Measurements from ENCODE around the gene AHNAK.

Gene AHNAK

DNA sequence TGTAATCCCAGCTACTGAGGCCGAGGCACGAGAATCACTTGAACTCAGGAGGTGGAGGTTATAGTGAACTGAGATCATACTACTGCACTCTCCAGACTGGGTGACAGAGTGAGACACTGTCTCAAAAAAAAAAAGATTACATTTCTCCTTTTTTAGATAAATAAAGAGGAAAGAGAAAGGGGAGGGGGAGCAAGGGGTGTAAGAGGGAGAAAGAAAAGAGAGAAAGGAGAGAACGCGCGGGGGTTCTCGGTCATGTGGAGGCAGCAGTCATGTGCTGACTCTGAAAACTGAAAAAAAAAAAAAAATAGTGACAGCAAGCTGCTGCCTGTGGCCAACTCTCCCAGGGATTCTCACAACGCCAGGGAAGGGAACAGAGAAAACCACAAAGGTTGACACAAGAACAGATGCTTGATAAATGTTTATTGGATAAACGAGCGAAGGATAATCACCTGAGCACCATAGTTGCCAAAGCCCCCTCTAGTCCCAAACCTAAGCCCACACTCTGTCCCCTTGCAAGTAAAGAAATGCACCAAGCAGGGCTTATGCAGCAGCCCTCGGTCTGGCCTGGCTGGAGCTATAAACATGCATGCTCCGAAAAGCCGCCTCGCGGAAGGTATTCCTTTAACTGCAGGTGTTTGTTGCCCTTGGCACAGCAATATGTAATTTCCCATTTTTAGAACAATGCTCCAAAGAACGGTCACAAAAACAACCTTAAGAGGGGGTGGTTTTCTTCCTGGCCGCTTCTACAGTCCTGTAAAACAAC, 113.3 kb downstream of the AHNAK start:
- no peak overlapping the region for H3K4me3 ChIP-seq (ENCODE audit: low read depth, low read length)
- DNase-seq (ENCODE audit: low read depth) = no peak
- TF ChIP-seq POLR2A (IDR thresholded peaks at IDR 0.05; ENCODE audit: extremely low read depth, insufficient read length) = no peak
- TF ChIP-seq, protein P1, sequence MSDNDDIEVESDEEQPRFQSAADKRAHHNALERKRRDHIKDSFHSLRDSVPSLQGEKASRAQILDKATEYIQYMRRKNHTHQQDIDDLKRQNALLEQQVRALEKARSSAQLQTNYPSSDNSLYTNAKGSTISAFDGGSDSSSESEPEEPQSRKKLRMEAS (IDR thresholded peaks at IDR 0.05; ENCODE audit: low read depth, low read length) = no peak
- TF ChIP-seq, protein P2, sequence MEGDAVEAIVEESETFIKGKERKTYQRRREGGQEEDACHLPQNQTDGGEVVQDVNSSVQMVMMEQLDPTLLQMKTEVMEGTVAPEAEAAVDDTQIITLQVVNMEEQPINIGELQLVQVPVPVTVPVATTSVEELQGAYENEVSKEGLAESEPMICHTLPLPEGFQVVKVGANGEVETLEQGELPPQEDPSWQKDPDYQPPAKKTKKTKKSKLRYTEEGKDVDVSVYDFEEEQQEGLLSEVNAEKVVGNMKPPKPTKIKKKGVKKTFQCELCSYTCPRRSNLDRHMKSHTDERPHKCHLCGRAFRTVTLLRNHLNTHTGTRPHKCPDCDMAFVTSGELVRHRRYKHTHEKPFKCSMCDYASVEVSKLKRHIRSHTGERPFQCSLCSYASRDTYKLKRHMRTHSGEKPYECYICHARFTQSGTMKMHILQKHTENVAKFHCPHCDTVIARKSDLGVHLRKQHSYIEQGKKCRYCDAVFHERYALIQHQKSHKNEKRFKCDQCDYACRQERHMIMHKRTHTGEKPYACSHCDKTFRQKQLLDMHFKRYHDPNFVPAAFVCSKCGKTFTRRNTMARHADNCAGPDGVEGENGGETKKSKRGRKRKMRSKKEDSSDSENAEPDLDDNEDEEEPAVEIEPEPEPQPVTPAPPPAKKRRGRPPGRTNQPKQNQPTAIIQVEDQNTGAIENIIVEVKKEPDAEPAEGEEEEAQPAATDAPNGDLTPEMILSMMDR (IDR thresholded peaks at IDR 0.05; ENCODE audit: low read depth, low read length) = no peak
- TF ChIP-seq MYC (IDR thresholded peaks at IDR 0.05; ENCODE audit: low read depth, low read length) = no peak

DNA sequence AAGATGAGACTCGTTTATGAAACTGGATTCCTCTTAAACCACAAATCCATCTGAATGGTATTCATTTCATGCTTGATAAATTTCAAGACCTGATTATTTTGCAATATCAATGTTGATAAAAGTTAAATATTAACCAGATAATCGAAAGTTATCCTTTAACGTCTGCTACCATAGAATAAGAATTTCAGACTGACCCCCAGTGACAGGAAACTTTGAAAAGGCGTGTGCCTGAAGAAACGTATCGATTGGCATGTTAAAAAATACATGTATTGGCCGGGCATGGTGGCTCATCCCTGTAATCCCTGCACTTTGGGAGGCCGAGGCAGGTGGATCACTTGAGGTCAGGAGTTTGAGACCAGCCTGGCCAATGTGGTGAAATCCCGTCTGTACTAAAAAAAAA, 113.9 kb downstream of the AHNAK start:
- no peak overlapping the region for H3K4me3 ChIP-seq (ENCODE audit: low read depth, low read length)
- TF ChIP-seq POLR2A (IDR thresholded peaks at IDR 0.05; ENCODE audit: extremely low read depth, insufficient read length) (no peak), MYC (IDR thresholded peaks at IDR 0.05; ENCODE audit: low read depth, low read length) (no peak)
- TF ChIP-seq, protein P2 (IDR thresholded peaks at IDR 0.05; ENCODE audit: low read depth, low read length) = no peak
- TF ChIP-seq, protein P1 (IDR thresholded peaks at IDR 0.05; ENCODE audit: low read depth, low read length) = no peak
- DNase-seq (ENCODE audit: low read depth) = no peak

DNA sequence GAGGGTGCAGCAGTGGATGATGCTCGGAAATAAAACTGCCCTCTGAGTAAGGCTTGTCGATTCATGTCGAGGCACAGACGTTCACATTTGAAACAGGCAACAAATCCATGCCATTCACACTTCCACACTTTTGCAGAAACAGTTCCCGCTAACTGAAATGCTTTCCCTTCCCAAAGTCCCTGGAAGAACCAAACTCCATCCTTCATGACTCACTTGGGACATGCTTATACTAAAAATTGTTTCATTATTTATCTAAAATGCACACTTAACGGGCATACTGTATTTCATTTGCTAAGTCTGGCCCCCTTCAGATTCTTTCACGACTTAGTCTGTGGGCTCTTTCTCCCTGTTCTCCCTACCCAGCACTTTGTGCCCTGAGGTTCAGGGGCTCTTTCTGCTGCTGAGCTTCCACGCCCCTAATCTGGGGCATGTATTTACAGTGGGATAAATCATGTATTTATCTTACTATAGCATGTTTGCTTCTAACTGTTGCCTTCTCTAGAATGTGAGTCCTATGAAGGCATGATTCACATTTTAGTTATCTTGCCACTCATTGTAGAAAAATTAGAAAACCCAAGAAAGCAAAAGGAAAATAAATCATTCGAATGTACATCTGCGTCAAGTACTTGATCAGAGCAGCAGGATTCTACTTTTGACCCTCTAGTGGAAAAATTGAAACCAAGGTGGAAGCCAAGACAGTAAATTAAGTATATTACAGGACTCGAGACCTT, 115.3 kb downstream of the AHNAK start:
- no peak overlapping the region for H3K4me3 ChIP-seq (ENCODE audit: low read depth, low read length)
- DNase-seq (ENCODE audit: low read depth) = no peak
- TF ChIP-seq, protein P1 (IDR thresholded peaks at IDR 0.05; ENCODE audit: low read depth, low read length) = no peak
- TF ChIP-seq, protein P2 (IDR thresholded peaks at IDR 0.05; ENCODE audit: low read depth, low read length) = no peak
- TF ChIP-seq POLR2A (IDR thresholded peaks at IDR 0.05; ENCODE audit: extremely low read depth, insufficient read length) (no peak), MYC (IDR thresholded peaks at IDR 0.05; ENCODE audit: low read depth, low read length) (no peak)

DNA sequence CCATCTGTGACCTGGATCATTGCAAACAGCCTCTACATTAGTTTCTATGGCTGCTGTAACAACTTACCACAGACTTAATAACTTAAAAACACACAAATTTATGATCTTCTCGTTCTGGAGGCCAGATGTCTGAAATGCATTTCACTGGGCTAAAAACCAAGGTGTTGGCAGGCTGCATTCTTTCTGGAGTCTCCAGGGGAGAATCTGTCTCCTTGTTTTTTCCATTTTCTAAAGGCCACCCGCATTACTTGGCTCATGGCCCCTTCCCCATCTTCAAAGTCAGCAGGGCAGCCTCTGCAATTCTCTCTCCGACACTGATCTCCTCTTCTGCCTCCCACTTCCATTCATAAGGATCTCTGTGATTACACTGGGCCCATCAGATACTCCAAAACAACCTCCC, 116.2 kb downstream of the AHNAK start:
- TF ChIP-seq MYC (IDR thresholded peaks at IDR 0.05; ENCODE audit: low read depth, low read length) (no peak), POLR2A (IDR thresholded peaks at IDR 0.05; ENCODE audit: extremely low read depth, insufficient read length) (no peak)
- TF ChIP-seq, protein P2 (IDR thresholded peaks at IDR 0.05; ENCODE audit: low read depth, low read length) = no peak
- TF ChIP-seq, protein P1 (IDR thresholded peaks at IDR 0.05; ENCODE audit: low read depth, low read length) = no peak
- H3K4me3 ChIP-seq (ENCODE audit: low read depth, low read length) = no peak overlapping the region
- no peak for DNase-seq (ENCODE audit: low read depth)

DNA sequence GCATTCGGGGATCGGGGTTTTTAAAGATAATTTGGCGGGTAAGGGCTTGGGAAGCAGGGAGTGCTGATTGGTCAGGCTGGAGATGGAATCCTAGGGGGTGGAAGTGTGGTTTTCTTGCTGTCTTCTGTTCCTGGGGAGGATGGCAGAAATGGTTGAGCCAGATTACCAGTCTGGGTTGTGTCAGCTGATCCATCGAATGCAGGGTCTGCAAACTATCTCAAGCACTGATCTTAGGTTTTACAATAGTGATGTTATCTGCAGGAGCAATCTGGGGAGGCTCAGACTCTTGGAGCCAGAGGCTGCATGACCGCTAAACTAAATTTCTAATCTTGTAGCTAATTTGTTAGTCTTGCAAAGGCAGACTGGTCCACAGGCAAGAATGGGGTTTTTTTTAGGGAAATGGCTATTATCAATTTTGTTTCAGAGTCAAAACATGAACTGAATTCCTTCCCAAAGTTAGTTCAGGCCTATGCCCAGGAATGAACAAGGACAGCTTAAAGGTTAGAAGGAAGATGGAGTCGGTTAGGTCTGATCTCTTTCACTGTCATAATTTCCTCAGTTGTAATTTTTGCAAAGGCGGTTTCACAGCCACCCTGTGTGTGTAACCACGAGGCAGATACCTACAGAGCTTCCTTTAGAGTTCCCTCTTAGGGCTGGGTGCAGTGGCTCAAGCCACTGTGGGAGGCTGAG, 117.6 kb downstream of the AHNAK start:
- TF ChIP-seq POLR2A (IDR thresholded peaks at IDR 0.05; ENCODE audit: extremely low read depth, insufficient read length) (no peak), MYC (IDR thresholded peaks at IDR 0.05; ENCODE audit: low read depth, low read length) (no peak)
- TF ChIP-seq, protein P2 (IDR thresholded peaks at IDR 0.05; ENCODE audit: low read depth, low read length) = no peak
- TF ChIP-seq, protein P1 (IDR thresholded peaks at IDR 0.05; ENCODE audit: low read depth, low read length) = no peak
- DNase-seq (ENCODE audit: low read depth) = peak; percentile 27
- no peak overlapping the region for H3K4me3 ChIP-seq (ENCODE audit: low read depth, low read length)
